NCI-H524 treated with DMSO at 0.1 percent for 48 hours (cell line): ENCODE measurements around the gene PDCD11.
"Not testable (repeated sequence)": the region's sequence is repeated elsewhere in the genome, so short reads cannot be mapped to it uniquely, and the experiment has no call there.

Source experiments
- DNase-seq: peaks from one replicate; lab custom pipeline; 2025; lab: John Stamatoyannopoulos, UW

The PDCD11 gene, protein sequence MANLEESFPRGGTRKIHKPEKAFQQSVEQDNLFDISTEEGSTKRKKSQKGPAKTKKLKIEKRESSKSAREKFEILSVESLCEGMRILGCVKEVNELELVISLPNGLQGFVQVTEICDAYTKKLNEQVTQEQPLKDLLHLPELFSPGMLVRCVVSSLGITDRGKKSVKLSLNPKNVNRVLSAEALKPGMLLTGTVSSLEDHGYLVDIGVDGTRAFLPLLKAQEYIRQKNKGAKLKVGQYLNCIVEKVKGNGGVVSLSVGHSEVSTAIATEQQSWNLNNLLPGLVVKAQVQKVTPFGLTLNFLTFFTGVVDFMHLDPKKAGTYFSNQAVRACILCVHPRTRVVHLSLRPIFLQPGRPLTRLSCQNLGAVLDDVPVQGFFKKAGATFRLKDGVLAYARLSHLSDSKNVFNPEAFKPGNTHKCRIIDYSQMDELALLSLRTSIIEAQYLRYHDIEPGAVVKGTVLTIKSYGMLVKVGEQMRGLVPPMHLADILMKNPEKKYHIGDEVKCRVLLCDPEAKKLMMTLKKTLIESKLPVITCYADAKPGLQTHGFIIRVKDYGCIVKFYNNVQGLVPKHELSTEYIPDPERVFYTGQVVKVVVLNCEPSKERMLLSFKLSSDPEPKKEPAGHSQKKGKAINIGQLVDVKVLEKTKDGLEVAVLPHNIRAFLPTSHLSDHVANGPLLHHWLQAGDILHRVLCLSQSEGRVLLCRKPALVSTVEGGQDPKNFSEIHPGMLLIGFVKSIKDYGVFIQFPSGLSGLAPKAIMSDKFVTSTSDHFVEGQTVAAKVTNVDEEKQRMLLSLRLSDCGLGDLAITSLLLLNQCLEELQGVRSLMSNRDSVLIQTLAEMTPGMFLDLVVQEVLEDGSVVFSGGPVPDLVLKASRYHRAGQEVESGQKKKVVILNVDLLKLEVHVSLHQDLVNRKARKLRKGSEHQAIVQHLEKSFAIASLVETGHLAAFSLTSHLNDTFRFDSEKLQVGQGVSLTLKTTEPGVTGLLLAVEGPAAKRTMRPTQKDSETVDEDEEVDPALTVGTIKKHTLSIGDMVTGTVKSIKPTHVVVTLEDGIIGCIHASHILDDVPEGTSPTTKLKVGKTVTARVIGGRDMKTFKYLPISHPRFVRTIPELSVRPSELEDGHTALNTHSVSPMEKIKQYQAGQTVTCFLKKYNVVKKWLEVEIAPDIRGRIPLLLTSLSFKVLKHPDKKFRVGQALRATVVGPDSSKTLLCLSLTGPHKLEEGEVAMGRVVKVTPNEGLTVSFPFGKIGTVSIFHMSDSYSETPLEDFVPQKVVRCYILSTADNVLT (N-terminal part only)

DNA sequence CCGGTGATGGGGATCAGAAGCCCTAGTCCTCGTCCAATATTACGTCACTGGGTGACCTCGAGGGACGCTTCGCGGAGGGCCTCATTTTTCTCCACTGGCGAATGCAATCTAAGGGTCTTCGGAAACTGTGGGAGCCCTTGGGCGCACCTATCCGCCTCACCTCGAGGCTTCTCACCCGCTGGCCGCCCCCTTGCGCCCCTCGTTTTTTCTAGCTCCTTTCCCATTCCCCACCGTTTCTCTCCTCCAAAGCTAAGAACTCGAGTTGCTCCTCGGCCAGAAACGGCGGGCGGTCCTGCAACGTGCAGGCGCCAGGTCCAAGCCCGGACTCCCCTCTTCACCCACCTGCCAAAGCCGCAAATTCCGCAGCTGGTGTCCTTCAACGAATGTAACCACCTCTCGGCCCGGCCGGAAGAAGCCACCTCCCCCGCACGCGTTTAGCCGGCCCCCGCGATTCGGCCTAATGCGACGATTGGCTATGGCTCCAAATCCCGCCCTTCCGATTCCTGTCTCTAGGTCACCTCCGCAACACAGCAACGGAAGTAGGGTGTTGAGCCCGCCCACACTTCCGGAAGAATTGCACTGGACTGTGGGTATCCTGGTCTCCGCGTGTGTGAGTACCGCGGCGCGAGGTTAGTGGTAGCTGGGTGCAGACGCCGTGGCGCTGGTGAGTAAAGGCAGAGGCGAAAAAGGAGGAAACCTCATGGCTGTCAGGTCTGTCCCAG is at the start of gene PDCD11, which contains the start of gene ATP5MK:
Gene PDCD11, plus strand, starts transcription at position 560 of the 722 bp plus-strand sequence. CDS start 1,801 bp downstream, outside the sequence.
Gene ATP5MK, minus strand, starts transcription at position 409 of the 722 bp plus-strand sequence. CDS start 4,018 bp downstream, outside the sequence.
- DNase-seq: peak; percentile 61

DNA sequence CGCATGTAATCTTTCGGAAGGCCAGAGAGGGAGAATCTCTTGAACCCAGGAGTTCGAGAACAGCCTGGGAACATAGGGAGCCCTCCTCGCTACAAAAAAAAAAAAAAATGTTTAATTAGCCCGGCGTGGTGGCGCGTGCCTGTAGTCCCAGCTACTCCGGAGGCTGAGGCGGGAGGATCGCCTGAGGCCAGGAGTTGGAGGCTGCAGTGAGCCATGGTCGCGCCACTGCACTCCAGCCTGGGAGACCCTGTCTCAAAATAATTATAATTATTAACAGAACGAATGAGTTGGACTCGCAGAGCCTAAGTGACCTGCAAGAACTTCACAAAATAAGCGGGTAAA is 46.3 kb upstream of the PDCD11 start:
- DNase-seq: no peak

DNA sequence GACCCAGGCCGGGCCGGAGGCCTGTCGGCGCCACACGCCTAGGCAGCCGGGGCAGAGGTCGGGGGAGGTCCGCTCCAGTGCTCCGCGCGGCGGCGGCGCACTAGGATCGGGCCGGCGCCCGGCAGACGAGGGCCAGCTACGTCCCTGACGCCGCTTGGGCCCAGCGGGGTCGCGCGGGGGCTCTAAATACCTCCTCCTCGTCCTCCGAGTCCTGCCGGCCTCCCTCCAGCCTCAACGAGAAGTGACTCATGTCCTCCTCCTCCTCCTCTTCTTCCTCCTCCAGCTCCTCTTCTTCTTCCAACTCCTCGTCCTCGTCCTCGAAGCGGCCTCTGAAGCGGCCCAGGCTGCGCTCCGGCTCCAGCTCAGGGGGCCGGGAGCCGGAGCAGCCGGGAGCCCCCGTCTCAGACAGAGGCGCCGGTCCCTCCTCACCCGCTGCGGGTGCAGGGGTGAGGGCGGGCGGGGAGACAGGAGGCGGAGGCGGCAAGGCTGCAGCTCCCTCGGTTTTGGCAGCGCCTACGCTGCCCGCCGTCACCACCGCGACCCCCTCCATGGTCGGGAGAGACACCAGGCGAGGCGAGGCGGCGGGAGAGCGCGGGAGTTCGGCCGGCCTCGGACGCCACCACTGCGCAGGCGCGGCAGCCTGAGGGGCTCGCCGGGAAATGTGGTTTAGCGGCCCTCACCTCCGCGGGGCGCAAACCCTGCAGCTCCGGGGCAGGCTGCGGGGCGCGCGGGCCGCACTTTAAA is 45.7 kb upstream of the PDCD11 start, which contains the start of gene PCGF6:
Gene PCGF6, minus strand, starts transcription at position 624 of the 744 bp plus-strand sequence. Its CDS starts 74 bp downstream, at position 550.
- peak; percentile 6 for DNase-seq

DNA sequence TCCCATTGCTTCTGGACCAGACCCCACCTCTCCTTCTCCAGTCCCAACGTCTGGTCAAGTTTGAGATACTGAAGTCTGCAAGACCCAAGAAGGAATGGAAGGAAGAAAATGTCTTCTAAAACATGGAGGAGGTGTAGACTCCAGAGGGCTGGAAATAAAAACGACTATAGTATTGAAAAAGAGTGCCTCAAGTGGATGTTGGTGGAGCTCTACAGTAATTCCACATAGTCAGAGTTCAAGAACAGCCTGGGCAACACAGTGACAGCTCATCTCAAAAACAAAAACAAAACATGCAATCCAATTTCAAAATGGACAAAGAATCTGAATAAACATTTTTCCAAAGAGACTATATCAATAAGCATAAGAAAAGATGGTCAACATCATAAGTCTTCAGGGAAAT is 43.1 kb upstream of the PDCD11 start:
- no peak for DNase-seq

DNA sequence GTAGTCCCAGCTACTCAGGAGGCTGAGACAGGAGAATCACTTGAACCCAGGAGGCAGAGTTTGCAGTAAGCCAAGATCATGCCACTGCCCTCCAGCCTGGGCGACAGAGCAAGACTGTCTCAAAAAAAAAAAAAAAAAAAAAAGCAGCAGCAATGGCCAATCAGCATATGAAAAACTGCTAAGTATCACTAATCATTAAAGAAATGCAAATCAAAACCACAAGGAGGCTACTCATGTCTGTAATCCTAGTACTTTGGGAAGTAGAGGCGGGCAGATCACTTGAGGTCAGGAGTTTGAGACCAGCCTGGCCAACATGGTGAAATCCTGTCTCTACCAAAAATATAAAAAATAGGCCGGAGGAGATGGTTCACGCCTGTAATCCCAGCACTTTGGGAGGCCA is 41.9 kb upstream of the PDCD11 start:
- DNase-seq: not testable (repeated sequence)

DNA sequence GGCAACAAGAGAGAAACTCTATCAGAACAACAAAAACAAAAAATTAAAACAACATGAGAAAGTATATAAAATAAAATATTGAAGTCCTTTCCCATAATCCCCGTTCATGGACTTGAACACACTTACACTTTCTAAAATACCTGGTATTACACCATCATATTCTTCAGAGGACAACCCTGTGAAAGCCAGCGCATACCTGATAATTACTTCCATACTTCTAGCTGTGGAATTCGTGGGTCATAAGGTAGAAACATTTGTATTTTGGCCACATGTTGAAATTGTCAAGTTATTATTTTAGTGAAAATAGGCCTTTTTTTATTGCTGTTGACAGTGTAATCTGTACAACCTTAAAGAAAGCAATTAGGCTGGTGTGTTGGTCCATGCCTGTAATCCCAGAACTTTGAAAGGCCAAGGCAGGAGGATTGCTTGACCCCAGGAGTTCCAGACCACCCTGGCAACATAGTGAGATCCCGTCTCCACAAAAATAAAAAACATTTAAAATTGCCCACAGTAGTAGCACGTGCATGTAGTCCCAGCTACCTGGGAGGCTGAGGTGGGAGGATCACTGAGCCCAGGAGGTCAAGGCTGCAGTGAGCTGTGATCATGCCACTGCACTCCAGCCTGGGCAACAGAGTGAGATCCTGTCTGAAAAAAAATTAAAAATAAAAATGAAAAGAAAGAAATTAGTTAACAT is 40.4 kb upstream of the PDCD11 start:
- DNase-seq: no peak

DNA sequence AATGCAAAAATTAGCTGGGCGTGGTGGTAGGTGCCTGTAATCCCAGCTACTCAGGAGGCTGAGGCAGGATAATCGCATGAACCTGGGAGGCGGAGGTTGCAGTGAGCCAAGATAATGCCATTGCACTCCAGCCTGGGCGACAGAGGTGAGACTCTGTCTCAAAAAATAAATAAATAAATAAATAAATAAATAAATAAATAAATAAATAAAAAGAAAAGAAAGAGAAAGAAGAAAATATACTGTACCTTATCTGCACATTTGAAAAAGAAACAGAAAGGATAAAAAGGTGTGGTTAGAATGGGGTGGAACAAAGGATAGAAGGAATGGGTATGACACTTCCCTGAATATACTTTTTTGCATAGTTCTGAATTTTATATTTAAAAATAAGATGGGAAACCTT is 36.9 kb upstream of the PDCD11 start:
- not testable (repeated sequence) for DNase-seq

DNA sequence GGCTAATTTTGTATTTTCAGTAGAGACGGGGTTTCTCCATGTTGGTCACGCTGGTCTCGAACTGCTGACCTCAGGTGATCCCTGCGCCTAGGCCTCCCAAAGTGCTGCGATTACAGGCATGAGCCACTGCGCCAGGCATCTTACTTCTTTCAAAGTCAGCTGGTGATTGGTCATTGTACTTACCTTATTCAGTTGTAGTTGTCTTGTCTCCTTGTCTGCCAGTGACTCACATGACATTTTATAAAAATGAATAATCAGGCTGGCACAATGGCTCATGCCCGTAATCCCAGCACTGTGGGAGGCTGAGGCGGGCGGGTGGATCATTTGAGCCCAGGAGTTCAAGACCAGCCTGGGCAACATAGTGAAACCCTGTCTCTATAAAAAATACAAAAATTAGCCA is 35.6 kb upstream of the PDCD11 start:
- not testable (repeated sequence) for DNase-seq

DNA sequence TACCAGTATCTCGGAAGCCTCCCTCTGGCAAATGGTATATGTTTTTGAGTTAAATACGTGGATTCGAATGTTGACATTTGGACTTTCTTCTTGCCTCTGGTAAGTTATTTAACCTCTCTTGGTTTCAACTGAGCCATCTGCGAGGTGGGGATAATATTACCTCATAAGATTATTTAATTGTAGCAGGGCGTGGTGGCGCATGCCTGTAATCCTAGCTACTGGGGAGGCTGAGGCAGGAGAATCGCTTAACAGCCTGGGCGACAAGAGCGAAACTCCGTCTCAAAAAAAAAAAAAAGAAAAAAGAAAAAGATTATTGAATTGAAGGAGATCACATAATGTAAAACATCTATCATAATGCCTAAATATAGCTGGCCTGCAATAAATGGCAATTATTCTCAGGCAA is 29.0 kb upstream of the PDCD11 start:
- no peak for DNase-seq

DNA sequence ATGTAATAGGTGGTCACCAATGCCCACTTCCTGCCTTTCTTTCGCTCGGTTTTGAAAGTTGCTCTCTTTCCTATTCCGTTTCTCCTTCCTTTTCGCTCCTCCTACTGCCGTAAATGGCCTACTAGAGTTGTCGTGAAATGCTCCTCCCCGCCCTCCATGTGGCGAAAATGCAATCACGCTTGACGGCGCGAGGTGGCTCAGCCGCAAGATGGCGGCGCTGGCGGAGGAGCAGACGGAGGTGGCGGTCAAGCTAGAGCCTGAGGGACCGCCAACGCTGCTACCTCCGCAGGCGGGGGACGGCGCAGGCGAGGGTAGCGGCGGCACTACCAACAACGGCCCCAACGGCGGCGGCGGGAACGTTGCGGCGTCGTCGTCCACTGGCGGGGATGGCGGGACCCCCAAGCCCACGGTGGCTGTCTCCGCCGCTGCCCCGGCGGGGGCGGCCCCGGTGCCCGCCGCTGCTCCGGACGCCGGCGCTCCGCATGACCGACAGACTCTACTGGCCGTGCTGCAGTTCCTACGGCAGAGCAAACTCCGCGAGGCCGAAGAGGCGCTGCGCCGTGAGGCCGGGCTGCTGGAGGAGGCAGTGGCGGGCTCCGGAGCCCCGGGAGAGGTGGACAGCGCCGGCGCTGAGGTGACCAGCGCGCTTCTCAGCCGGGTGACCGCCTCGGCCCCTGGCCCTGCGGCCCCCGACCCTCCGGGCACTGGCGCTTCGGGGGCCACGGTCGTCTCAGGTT is 28.5 kb upstream of the PDCD11 start, which contains the start of gene TAF5:
Gene TAF5, plus strand, starts transcription at position 195 of the 737 bp plus-strand sequence. Its CDS starts 14 bp downstream, at position 209.
- peak; percentile 39 for DNase-seq

DNA sequence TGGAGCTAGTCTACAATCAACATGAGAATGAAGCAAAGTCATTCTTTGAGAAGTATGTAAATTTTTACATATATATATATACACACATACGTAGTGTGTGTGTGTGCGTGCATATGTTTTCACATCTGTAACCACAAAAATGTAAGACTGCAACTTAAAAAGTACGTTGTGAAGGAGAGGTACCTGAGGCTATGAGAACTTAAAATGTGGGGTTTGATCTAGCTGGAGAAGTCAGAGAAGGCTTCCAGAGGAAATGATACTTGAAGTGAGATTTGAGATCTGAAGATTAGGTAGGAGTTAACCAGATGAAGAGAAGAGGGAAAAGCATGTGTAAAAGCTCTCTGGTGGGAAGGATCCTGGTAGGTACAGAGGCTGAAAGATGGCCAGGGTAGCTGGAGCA is 22.9 kb upstream of the PDCD11 start:
- DNase-seq: no peak

DNA sequence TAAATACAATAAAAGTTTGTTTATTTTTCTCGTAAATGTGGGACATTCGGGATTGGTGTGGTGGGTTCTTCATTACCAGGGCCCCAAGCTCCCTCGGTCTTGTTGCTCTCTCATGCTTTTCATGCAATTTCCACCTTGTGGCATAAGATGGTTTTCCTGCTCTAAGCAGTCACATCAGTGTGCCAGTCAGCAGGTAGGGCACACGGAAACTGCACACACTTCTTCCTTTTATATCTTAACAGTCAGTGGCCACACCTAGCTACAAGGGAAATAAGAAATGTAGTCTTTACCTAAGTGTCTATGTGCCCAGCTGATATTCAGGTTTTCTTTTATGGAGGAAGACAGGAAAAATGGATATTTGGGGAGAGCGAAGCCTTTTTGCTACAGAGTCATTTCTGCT is 22.2 kb upstream of the PDCD11 start:
- no peak for DNase-seq

DNA sequence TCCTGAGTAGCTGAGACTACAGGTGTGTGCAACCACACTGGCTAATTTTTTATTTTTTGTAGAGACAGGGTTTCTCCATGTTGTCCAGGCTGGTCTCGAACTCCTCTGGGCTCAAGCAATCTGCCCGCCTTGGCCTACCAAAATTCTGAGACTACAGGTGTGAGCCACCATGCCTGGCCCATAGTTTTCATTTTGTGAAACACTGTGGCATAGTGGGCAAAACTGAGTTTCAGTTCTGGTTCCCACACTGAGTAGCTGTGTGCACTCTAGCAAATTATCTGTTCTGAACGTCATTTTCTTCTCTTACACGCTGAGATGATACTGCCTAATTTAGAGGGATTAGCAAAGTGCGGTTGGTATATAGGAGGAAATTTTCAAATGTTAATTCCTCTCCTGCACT is 13.7 kb upstream of the PDCD11 start:
- DNase-seq: no peak

DNA sequence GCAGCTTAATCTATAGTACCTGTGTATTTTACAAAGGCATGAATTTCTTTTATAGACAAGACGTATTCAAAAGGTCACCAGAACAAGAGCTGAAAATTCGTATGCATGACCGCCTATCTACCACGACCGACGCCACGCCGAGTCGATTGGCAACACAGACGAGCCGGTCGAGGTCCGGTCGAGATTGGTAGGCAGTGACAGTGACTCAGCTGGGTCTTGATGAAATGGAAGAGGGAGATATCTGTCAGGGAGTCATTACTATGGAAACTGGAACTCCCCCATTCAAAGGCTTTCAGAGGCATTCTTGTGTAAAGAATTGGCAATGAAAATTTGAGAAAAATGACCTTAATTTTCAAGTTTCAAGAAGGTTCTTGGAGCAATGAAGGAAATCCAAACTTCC is 2.2 kb upstream of the PDCD11 start:
- no peak for DNase-seq

DNA sequence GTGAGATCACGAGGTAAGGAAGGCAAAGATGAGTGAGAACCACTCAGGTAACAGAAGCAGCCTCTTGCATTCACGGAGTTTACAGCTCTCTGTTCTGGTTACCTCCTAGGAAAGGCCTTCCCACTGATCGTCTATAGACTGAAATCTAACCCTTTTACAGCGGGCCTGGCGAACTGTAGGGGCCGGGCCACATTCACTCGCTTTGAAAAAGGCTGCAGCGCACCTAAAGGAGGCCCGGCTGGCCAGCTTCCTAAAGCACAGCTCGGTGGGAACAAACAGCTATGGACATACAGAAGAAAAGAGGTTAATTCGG is 716 bp upstream of the PDCD11 start:
- DNase-seq: no peak

DNA sequence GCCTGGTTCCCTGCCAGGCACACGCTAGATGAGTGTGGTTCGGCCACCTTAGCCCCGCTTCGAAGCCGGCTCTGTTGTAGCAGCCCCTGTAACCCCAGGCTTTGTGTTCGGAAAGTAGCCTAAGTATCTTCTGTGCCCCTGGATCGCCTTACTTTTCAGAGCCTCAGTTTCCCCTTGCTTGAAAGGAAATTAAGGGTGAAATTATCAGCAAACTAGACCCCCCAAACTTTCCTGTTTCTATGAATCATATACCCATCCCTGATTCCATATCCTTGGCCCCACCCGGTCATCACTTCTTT is 312 bp downstream of the PDCD11 start:
- DNase-seq: no peak

DNA sequence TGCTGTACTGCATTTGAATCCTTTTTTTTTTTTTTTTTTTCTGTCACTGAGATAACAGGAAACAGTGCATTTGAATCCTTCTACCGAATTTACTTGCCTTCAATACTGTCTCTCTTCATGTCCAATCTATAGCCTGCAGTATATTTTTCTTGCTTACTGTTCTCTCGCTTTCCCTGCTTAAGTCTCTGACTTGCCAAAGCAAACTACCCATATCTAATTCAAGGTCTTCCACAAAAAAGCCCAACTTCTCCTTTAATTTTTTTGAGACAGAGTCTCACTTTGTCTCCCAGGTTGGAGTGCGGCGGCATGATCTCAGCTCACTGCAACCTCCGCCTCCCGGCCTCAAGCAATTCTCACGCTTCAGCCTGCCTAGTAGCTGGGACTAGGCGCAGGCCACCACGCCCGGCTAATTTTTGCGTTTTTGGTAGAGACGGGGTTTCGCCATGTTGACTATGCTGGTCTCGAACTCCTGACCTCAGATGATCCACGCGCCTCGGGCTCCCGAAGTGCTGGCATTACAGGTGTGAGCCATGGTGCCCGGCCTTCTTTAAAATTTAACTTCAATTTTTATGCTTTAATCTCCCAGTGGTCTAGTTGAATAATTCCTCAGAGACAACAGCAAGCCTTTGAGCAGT is 882 bp downstream of the PDCD11 start:
- DNase-seq: no peak

DNA sequence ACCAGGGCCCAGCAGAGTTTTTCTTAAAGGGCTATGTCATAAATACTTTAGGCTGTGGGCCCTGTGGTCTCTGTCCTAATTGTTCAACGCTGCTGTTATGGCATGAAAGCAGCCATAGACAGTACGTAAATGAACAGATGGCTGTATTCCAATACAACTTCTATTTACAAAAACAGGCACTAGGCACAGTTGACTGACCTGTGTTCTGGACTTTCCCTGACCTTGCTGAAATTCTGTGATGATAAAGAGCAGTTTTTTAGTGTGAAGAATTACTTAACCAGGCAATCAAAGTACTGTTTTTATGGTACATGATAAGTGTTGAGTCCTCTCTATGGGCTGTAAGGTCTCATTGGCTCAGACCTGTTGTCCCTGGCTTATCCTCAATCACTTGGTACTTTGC is 17.1 kb downstream of the PDCD11 start:
- no peak for DNase-seq

DNA sequence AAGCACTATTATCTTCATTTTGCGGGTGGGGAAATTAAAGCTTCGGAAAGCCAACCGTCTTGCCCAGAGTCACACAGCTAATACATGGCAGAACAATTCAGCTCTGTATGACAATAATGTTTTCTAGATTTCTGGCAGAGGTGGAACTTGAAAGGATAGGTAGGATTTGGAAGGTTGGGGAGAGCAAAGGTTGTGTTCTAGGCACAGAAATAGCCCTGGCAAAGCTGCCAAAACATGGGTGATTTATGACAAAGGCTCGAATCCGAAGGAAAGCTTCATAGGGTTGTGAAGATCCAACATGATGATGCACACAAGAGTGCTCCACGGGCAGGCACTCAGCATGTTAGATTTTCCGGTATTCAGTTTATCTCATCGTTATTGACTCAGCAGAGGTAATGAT is 19.2 kb downstream of the PDCD11 start:
- no peak for DNase-seq
